OCI-LY7 (cell line): Measurements from ENCODE around the gene DCST2. TPM values are rescaled to one million over a fixed set of nuclear protein-coding genes. Genes with fewer than 3 reads are reported as not detected.

Experiments used
- BruUV-seq: library from RNA; stranded (reverse); fragments of 400-500 nt; replicated peaks from 2 replicates; lab custom pipeline; 2021; lab: Mats Ljungman, UMichigan
- CTCF ChIA-PET: fragments of 300-600 bp; sonication (Branson Sonifier 250); formaldehyde crosslinking; loops from one replicate; lab custom pipeline; 2022; ENCODE audit warnings: antibody characterized with exemption; ENCODE audit not compliant: unreplicated experiment; lab: Charles Lee
- POLR2A ChIA-PET: fragments of 300-600 bp; sonication (Branson Sonifier 250); formaldehyde crosslinking; loops from one replicate; lab custom pipeline; 2022; ENCODE audit warnings: antibody characterized with exemption; lab: Charles Lee
- DNase-seq: peaks from one replicate; pipeline ENCODE4 v3.0.0-alpha.2; 2015; ENCODE audit warnings: low spot score
- H2AFZ ChIP-seq: fragments of 200-600 bp; sonication (generic), shearing (Covaris generic); 2 replicates; pipeline ENCODE4 v1.6.1; 2014; ENCODE audit warnings: mild to moderate bottlenecking, antibody characterized with exemption, low read length, moderate library complexity
- H3K27ac ChIP-seq: fragments of 200-600 bp; sonication (generic); 2 replicates; pipeline ENCODE4 v1.5.1; 2014; ENCODE audit warnings: mixed run types, low read depth, mild to moderate bottlenecking, moderate library complexity, low read length, inconsistent platforms; ENCODE audit not compliant: poor library complexity, severe bottlenecking
- H3K36me3 ChIP-seq: fragments of 200-600 bp; sonication (generic); 2 replicates; pipeline ENCODE4 v1.6.1; 2014; ENCODE audit warnings: mild to moderate bottlenecking, antibody characterized with exemption, low read length, moderate library complexity, mixed read lengths; ENCODE audit not compliant: insufficient read depth
- H3K4me1 ChIP-seq: fragments of 200-600 bp; sonication (generic); 2 replicates; pipeline ENCODE4 v1.5.1; 2014; ENCODE audit warnings: mild to moderate bottlenecking, low read length; ENCODE audit not compliant: insufficient read depth, poor library complexity, severe bottlenecking
- H3K4me2 ChIP-seq: fragments of 200-600 bp; sonication (generic); 2 replicates; pipeline ENCODE4 v1.6.1; 2014; ENCODE audit warnings: mild to moderate bottlenecking, low read length
- H3K4me3 ChIP-seq: fragments of 200-600 bp; sonication (generic); 2 replicates; pipeline ENCODE4 v1.5.1; 2014; ENCODE audit warnings: mild to moderate bottlenecking, low read depth, low read length; ENCODE audit not compliant: poor library complexity, severe bottlenecking
- H3K79me2 ChIP-seq: fragments of 200-600 bp; sonication (generic); 2 replicates; pipeline ENCODE4 v1.6.1; 2016; ENCODE audit warnings: low read depth, mild to moderate bottlenecking, low read length, moderate library complexity, mixed read lengths; ENCODE audit not compliant: insufficient read depth
- H3K9me2 ChIP-seq: fragments of 200-600 bp; sonication (generic); 2 replicates; pipeline ENCODE4 v1.6.1; 2016; ENCODE audit warnings: mild to moderate bottlenecking, low read length, mixed read lengths; ENCODE audit not compliant: insufficient read depth
- H3K9me3 ChIP-seq: fragments of 200-600 bp; sonication (generic); 2 replicates; pipeline ENCODE4 v1.6.1; 2014; ENCODE audit warnings: mild to moderate bottlenecking, mixed run types, low read length, mixed read lengths
- H4K20me1 ChIP-seq: fragments of 200-600 bp; sonication (generic); 2 replicates; pipeline ENCODE4 v1.6.1; 2014; ENCODE audit warnings: mild to moderate bottlenecking, antibody characterized with exemption, low read length, moderate library complexity, mixed read lengths; ENCODE audit not compliant: insufficient read depth
- CTCF ChIP-seq: fragments of 200-600 bp; sonication (generic); conservative IDR thresholded peaks from 2 replicates; pipeline ENCODE4 v1.5.1; 2014; ENCODE audit warnings: mild to moderate bottlenecking, antibody characterized with exemption, low read length, moderate library complexity, mixed read lengths
- EZH2phosphoT487 ChIP-seq: fragments of 200-600 bp; sonication (generic); IDR thresholded peaks from 2 replicates; pipeline ENCODE4 v1.6.1; 2018; ENCODE audit warnings: low read depth, borderline replicate concordance, mild to moderate bottlenecking, mixed run types, antibody characterized with exemption, low read length, moderate library complexity, mixed read lengths
- intact Hi-C: fragments of 100-400 bp; cut with micrococcal nuclease; formaldehyde crosslinking; loops from one replicate; pipeline ENCODE4 v1.10.0; 2022; ENCODE audit not compliant: unreplicated experiment
- total RNA-seq, 2 experiments: library from RNA; depleted of rRNA in 1 of 2; stranded (reverse); fragments of >200 nt in 1 of 2; shearing (Covaris generic) in 1 of 2; gene quantifications; 2 replicates each; pipeline ENCODE4 v1.2.3, GENCODE V29; 2014 to 2022

Gene DCST2
- total RNA-seq, 2 experiments from 2014 or later = 0.85 to 2.0 TPM

DNA sequence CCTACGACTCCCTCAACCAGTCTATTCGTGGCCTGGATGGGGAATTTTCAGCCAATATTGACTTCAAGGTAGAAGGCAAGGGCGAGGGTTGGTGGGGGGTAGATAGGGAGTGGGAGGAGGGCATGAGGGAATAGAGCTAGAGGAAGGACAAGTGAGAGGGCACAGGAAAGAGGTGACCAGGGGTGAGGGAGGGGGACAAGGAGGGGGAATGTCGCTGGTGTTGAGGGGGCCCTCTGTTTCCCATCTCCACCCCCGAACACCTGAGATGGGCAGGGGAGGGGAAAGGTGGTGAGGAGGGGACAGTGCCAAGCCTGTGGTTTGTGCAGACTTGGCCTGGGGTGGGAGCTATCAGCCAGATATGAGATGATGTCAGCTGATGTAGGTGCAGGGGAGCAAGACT lies 9.2 kb upstream of the DCST2 start:
- no peak for TF ChIP-seq EZH2phosphoT487
- no peak for TF ChIP-seq CTCF
- no peaks in the 10 kb centered on the region for H3K9me2 ChIP-seq
- ChIA-PET POLR2A (interaction anchor here (0.6 kb wide), 1 partner anchor 1962 kb away, joined by 5 read pairs; no protein-coding TSS in a partner anchor), CTCF (no interaction called here)
- H3K4me1 ChIP-seq = peaks cover 7% of the 10 kb centered on the region
- no peaks in the 10 kb centered on the region for H3K9me3 ChIP-seq
- no peaks in the 10 kb centered on the region for H3K79me2 ChIP-seq
- intact Hi-C loops = no loop called here
- no peak overlapping the region for H3K27ac ChIP-seq
- no peak overlapping the region for H3K4me2 ChIP-seq
- DNase-seq = no peak
- no peaks in the 10 kb centered on the region for H3K36me3 ChIP-seq
- no peak overlapping the region for H3K4me3 ChIP-seq
- no TSS peak for BruUV-seq
- no peaks in the 10 kb centered on the region for H4K20me1 ChIP-seq
- H2AFZ ChIP-seq = no peak overlapping the region

DNA sequence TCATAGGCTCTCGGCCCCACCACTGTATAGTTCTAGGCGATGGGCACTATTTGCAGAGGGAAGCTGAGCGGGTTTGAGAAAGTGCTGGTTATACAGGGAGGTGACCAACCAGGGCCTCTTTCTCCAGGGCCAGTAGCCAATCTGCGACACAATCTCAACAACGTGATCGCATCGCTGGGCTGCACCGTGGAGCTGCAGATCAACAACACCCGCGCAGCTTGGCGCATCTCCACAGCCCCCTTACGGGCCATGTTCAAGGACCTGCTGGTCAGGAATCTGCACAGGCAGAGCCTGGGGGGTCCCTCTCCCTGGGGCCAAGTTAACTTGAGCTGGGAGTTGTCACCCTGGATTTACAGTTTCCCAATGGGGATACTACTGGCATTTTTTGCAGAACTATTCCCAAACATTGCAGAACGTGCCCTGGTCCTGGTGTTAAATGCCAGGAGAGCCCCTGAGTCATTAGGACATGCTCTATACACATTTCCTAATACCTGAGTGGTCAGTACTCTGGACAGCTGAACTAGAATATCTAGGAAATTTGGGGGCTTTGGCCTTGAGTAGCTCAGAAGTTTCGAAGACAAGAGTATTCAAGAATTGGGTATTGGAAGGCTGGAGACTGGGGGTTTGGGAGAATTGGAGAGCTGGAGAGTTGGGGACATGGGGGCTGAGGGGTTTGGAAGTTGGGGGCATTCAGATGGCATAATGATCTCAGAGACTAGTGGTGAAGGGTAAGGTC lies 6.9 kb upstream of the DCST2 start:
- Histone ChIP-seq H3K79me2 (no peaks in the 10 kb centered on the region), H3K36me3 (no peaks in the 10 kb centered on the region), H3K4me1 (peaks cover 7% of the 10 kb centered on the region), H3K9me3 (no peaks in the 10 kb centered on the region), H3K4me2 (no peak overlapping the region), H2AFZ (no peak overlapping the region), H3K4me3 (no peak overlapping the region), H3K9me2 (no peaks in the 10 kb centered on the region), H3K27ac (no peak overlapping the region), H4K20me1 (no peaks in the 10 kb centered on the region)
- TF ChIP-seq CTCF (no peak), EZH2phosphoT487 (no peak)
- ChIA-PET CTCF (no interaction called here), POLR2A (no interaction called here)
- intact Hi-C loops = no loop called here
- BruUV-seq = no TSS peak
- no peak for DNase-seq

DNA sequence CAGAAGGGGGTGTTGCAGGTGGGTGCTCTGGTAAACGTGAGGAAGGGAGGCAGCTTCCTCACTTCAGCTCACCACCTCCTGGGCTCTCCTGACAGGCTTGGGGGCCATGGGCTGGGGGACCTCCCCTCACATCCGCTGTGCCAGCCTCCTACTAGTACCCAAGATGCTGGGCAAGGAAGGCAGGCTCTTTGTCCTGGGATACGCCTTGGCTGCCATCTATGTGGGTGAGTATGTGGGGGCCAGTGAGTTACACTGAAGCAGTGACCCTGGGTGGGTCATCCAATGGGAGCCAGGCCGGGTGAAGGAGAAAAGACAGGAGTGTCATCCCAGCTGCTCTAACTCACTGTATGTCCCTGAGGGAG lies 5.7 kb upstream of the DCST2 start:
- BruUV-seq = no TSS peak
- no peak for DNase-seq
- no peaks in the 10 kb centered on the region for H3K79me2 ChIP-seq
- no peaks in the 10 kb centered on the region for H4K20me1 ChIP-seq
- no peaks in the 10 kb centered on the region for H3K4me1 ChIP-seq
- ChIA-PET POLR2A (interaction anchor here (0.6 kb wide), 1 partner anchor 370 kb away, joined by 3 read pairs; no protein-coding TSS in a partner anchor), CTCF (no interaction called here)
- H3K9me2 ChIP-seq = no peaks in the 10 kb centered on the region
- no peak for TF ChIP-seq CTCF
- no peak for TF ChIP-seq EZH2phosphoT487
- H3K27ac ChIP-seq = no peak overlapping the region
- no peak overlapping the region for H3K4me2 ChIP-seq
- intact Hi-C loops = no loop called here
- no peak overlapping the region for H2AFZ ChIP-seq
- no peak overlapping the region for H3K4me3 ChIP-seq
- no peaks in the 10 kb centered on the region for H3K36me3 ChIP-seq
- no peaks in the 10 kb centered on the region for H3K9me3 ChIP-seq
